ENCODE measurements around the gene TMEFF1. TPM values are rescaled to one million over a fixed set of nuclear protein-coding genes. Genes with fewer than 3 reads are reported as not detected.

TMEFF1 gene
- total and polyA plus RNA-seq, 4 donors, result 0.01 to 0.77 (median 0.71) TPM; not detected in 1

- H3K27me3 ChIP-seq (ENCODE audit: control insufficient read depth in 3 of 3, insufficient read depth in 3 of 3, low read length in 2 of 3), result no peaks in the 10 kb centered on the region
- peak; percentile 52 to 85 (median 74) for DNase-seq
- TF ChIP-seq CTCF (IDR thresholded peaks at IDR 0.05; ENCODE audit: control extremely low read depth, extremely low read depth), result peak; percentile 30
- no peaks in the 10 kb centered on the region for H3K36me3 ChIP-seq (ENCODE audit: control insufficient read depth in 4 of 4, insufficient read depth in 4 of 4, low read length in 4 of 4)
- H3K27ac ChIP-seq (ENCODE audit: low read depth in 1 of 2, low read length in 1 of 2), result no peak overlapping the region
- H3K9ac ChIP-seq (ENCODE audit: insufficient read depth in 1 of 2, low read length in 2 of 2), result no peak overlapping the region
- H3K4me3 ChIP-seq, result no peak overlapping the region
- no peaks in the 10 kb centered on the region for H3K9me3 ChIP-seq (ENCODE audit: control insufficient read depth in 4 of 4, insufficient read depth in 3 of 4, low read length in 3 of 4)
- ATAC-seq (ENCODE audit: insufficient read depth, low FRiP score), result no peak
- WGBS, 2 donors, result 37 to 40% methylated on average over 2 of the region's 2 CpGs
- peaks cover 0 to 6% (median 0%) of the 10 kb centered on the region in 5 donors for H3K4me1 ChIP-seq (ENCODE audit: control insufficient read depth in 5 of 5, insufficient read depth in 5 of 5, low read length in 5 of 5)
These were observed 129.4 kb downstream of the TMEFF1 start for GRCh38 chr9:100602342-100602801.

GRCh38 chr9:100605405-100605804 is 132.5 kb downstream of the TMEFF1 start:
- DNase-seq (no peak), ATAC-seq (ENCODE audit: insufficient read depth, low FRiP score) (no peak)
- H3K9ac ChIP-seq (ENCODE audit: insufficient read depth in 1 of 2, low read length in 2 of 2), result no peak overlapping the region
- H3K4me3 ChIP-seq, result no peak overlapping the region
- no peaks in the 10 kb centered on the region for H3K9me3 ChIP-seq (ENCODE audit: control insufficient read depth in 4 of 4, insufficient read depth in 3 of 4, low read length in 3 of 4)
- WGBS, 2 donors, result 57 to 69% methylated on average over 1 of the region's 1 CpG
- no peaks in the 10 kb centered on the region for H3K27me3 ChIP-seq (ENCODE audit: control insufficient read depth in 3 of 3, insufficient read depth in 3 of 3, low read length in 2 of 3)
- TF ChIP-seq CTCF (IDR thresholded peaks at IDR 0.05; ENCODE audit: control extremely low read depth, extremely low read depth), result no peak
- no peak overlapping the region for H3K27ac ChIP-seq (ENCODE audit: low read depth in 1 of 2, low read length in 1 of 2)
- no peaks in the 10 kb centered on the region for H3K4me1 ChIP-seq (ENCODE audit: control insufficient read depth in 5 of 5, insufficient read depth in 5 of 5, low read length in 5 of 5)
- H3K36me3 ChIP-seq (ENCODE audit: control insufficient read depth in 4 of 4, insufficient read depth in 4 of 4, low read length in 4 of 4), result no peaks in the 10 kb centered on the region

GRCh38 chr9:100619194-100619593 is 146.2 kb downstream of the TMEFF1 start:
- TF ChIP-seq CTCF (IDR thresholded peaks at IDR 0.05; ENCODE audit: control extremely low read depth, extremely low read depth), result no peak
- Histone ChIP-seq H3K4me1 (ENCODE audit: control insufficient read depth in 5 of 5, insufficient read depth in 5 of 5, low read length in 5 of 5) (no peaks in the 10 kb centered on the region), H3K9ac (ENCODE audit: insufficient read depth in 1 of 2, low read length in 2 of 2) (no peak overlapping the region), H3K27me3 (ENCODE audit: control insufficient read depth in 3 of 3, insufficient read depth in 3 of 3, low read length in 2 of 3) (no peaks in the 10 kb centered on the region), H3K9me3 (ENCODE audit: control insufficient read depth in 4 of 4, insufficient read depth in 3 of 4, low read length in 3 of 4) (peaks cover 0 to 4% (median 2%) of the 10 kb centered on the region in 4 donors), H3K4me3 (no peak overlapping the region), H3K27ac (ENCODE audit: low read depth in 1 of 2, low read length in 1 of 2) (no peak overlapping the region), H3K36me3 (ENCODE audit: control insufficient read depth in 4 of 4, insufficient read depth in 4 of 4, low read length in 4 of 4) (no peaks in the 10 kb centered on the region)
- DNase-seq (no peak), ATAC-seq (ENCODE audit: insufficient read depth, low FRiP score) (no peak)
- WGBS, 2 donors, result 72 to 76% methylated on average over 5 of the region's 5 CpGs

- no peaks in the 10 kb centered on the region for H3K36me3 ChIP-seq (ENCODE audit: control insufficient read depth in 4 of 4, insufficient read depth in 4 of 4, low read length in 4 of 4)
- no peak overlapping the region for H3K27ac ChIP-seq (ENCODE audit: low read depth in 1 of 2, low read length in 1 of 2)
- H3K9ac ChIP-seq (ENCODE audit: insufficient read depth in 1 of 2, low read length in 2 of 2), result no peak overlapping the region
- H3K27me3 ChIP-seq (ENCODE audit: control insufficient read depth in 3 of 3, insufficient read depth in 3 of 3, low read length in 2 of 3), result no peaks in the 10 kb centered on the region
- DNase-seq (no peak), ATAC-seq (ENCODE audit: insufficient read depth, low FRiP score) (no peak)
- no peak overlapping the region for H3K4me3 ChIP-seq
- 46 to 69% methylated on average over 5 of the region's 5 CpGs for WGBS, 2 donors
- TF ChIP-seq CTCF (IDR thresholded peaks at IDR 0.05; ENCODE audit: control extremely low read depth, extremely low read depth), result no peak
- H3K4me1 ChIP-seq (ENCODE audit: control insufficient read depth in 5 of 5, insufficient read depth in 5 of 5, low read length in 5 of 5), result no peaks in the 10 kb centered on the region
- peaks cover 0 to 4% (median 2%) of the 10 kb centered on the region in 4 donors for H3K9me3 ChIP-seq (ENCODE audit: control insufficient read depth in 4 of 4, insufficient read depth in 3 of 4, low read length in 3 of 4)
These were observed 146.7 kb downstream of the TMEFF1 start for GRCh38 chr9:100619665-100620064.
